Right lobe of liver (tissue), 4 donors: ENCODE measurements around the gene ZBTB16.

ENCODE experiments used
- POLR2A ChIP-seq: fragments of 450-650 bp; IDR thresholded peaks from one replicate; pipeline ENCODE4 v1.6.1; 2017; ENCODE audit warnings: antibody characterized with exemption, mild to moderate bottlenecking
- TF ChIP-seq, protein P1 (sequence below), 4 donors: fragments of 200-600 bp in 3 of 4; fragments of 450-650 bp in 1 of 4; IDR thresholded peaks; one replicate each; pipeline versions ENCODE4 v1.5.1 to v1.8.0; 2016 to 2022; ENCODE audit warnings: antibody characterized with exemption in 4 of 4, mild to moderate bottlenecking in 2 of 4
- donor health status: DM: no; HTN: no; CAD: no.
- donor health status: DM: no; HTN: no; CAD: no.
- donor health status: DM: no; HTN: yes; CAD: no.

- TF ChIP-seq, protein P1, sequence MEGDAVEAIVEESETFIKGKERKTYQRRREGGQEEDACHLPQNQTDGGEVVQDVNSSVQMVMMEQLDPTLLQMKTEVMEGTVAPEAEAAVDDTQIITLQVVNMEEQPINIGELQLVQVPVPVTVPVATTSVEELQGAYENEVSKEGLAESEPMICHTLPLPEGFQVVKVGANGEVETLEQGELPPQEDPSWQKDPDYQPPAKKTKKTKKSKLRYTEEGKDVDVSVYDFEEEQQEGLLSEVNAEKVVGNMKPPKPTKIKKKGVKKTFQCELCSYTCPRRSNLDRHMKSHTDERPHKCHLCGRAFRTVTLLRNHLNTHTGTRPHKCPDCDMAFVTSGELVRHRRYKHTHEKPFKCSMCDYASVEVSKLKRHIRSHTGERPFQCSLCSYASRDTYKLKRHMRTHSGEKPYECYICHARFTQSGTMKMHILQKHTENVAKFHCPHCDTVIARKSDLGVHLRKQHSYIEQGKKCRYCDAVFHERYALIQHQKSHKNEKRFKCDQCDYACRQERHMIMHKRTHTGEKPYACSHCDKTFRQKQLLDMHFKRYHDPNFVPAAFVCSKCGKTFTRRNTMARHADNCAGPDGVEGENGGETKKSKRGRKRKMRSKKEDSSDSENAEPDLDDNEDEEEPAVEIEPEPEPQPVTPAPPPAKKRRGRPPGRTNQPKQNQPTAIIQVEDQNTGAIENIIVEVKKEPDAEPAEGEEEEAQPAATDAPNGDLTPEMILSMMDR (IDR thresholded peaks at IDR 0.05): no peak
- no peak for TF ChIP-seq POLR2A
These were observed 226.1 kb downstream of the ZBTB16 start for GRCh38 chr11:114285599-114285998.
